ENCODE data around the gene LDLRAD1. TPM values are rescaled to one million over a fixed set of nuclear protein-coding genes. Genes with fewer than 3 reads are reported as not detected.

LDLRAD1 gene
- not detected for total RNA-seq

DNA sequence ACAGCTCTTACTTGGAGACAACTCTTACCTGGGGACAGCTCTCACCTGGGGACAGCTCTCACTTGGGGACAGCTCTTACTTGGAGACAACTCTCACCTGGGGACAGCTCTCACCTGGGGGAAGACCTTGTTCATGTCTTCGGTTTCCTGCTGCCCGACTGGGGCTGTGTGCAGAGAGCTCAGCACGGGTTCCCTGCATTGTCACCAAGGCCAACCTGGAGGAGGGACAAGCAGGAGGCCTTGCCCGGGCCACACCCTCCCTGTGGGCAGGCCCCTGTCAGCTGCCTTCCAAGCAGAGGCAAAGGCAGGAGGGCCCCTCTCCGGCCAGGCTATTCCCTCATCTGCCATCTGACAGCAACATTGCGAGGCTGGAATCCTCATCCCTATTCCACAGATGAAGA lies at the start of gene LDLRAD1:
LDLRAD1 (minus strand) TSS at position 208 of the 400 bp plus-strand sequence; CDS start at position 134, 74 bp downstream.

DNA sequence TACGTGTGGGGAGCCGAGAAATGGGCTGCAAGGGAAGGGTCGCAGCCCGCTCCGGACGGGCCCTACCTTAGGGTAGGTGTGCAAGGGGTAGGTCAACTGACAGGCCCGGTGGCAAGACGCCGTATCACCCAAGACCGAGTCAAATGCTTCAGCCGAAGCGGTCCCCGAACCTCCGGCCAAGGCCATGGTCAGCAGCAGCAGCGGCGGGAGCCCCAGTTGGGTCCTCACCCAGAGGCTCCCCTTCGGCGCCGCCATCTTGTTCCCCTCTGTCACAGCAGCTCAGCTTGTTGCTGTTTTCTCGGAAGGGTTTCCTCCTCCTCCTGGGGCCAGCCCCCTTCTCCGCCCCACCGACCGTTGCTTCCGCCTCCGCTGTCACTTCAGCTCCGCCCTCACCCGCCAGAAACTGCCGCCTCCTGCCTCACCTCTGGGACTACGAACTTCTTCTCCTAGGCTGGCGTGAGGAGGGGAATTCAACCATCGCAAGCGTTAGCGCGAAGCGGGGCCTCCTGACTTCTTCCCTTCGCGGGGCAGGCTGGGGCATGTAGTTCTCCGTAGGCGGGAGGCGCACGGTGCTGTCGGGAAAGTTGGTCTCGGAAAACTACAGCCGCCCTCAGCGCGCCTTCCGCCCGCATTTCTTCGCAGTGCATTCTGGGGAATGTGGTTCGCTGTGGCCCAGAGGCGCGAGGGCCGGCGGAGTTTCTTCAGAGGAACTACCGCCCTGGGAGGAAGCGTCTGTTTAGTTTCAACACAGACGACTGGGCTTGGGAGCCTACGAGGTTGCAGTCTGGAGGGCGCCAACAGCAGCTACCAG lies 35.2 kb upstream of the LDLRAD1 start, which contains the start of the genes TCEANC2 and TMEM59:
TCEANC2 (plus strand) TSS at position 675 of the 811 bp plus-strand sequence. CDS start 815 bp downstream, outside the sequence.
TMEM59 (minus strand) TSS at position 271 of the 811 bp plus-strand sequence; CDS start at position 255, 16 bp downstream.

Small RNAs within 50 kb of the gene (microRNA-seq; reads per million reads assigned to microRNA genes)
- 6.7 reads per million, percentile 35 among the genes with 10 or more reads in this experiment for gene MIR4781 (ENCODE audit: borderline microRNAs expressed, borderline replicate concordance)

Other genes with a start within 250 kb of the LDLRAD1 start
- gene NDC1, start 179.9 kb downstream of the LDLRAD1 start, total RNA-seq, result 10 to 100 TPM; 19.1 to 19.4 TPM
- 10 to 100 TPM; 15.8 to 17.1 TPM for gene YIPF1, start 128.4 kb downstream of the LDLRAD1 start, total RNA-seq
- not detected for gene DIO1, start 124.0 kb downstream of the LDLRAD1 start, total RNA-seq
- 10 to 100 TPM; 60.3 to 63.1 TPM for gene IFT25, start 72.5 kb downstream of the LDLRAD1 start, total RNA-seq
- gene LRRC42, start 71.8 kb downstream of the LDLRAD1 start, total RNA-seq, result 10 to 100 TPM; 17.7 to 19.1 TPM
- gene TMEM59, start 35.0 kb upstream of the LDLRAD1 start, total RNA-seq, result 100 to 1,000 TPM; 205 to 211 TPM
- 10 to 100 TPM; 10.6 to 11.7 TPM for gene TCEANC2, start 35.4 kb upstream of the LDLRAD1 start, total RNA-seq
- gene CDCP2, start 134.8 kb upstream of the LDLRAD1 start, total RNA-seq, result under 1 TPM; 0.08 to 0.14 TPM
- gene CYB5RL, start 181.8 kb upstream of the LDLRAD1 start, total RNA-seq, result 10 to 100 TPM in 1 of 2 experiments, 1 to 10 TPM in 1; 9.2 to 10.4 TPM
- 10 to 100 TPM; 76.7 to 80.8 TPM for gene MRPL37, start 182.0 kb upstream of the LDLRAD1 start, total RNA-seq